ENCODE measurements around the gene PALLD. TPM values are rescaled to one million over a fixed set of nuclear protein-coding genes. Genes with fewer than 3 reads are reported as not detected.

The PALLD gene
- total and polyA plus RNA-seq, 2 of the 8 experiments (the other 6 are each of a cell fraction or from before 2014, with no cell fraction given): 10.5 to 25.0 TPM

GRCh38 chr4:168507178-168507815 lies 10.4 kb downstream of the PALLD start (continued):
- TF ChIP-seq CHD7 (IDR thresholded peaks at IDR 0.05; ENCODE audit: insufficient replicate concordance, low read length) (no peak), ZNF274 (IDR thresholded peaks at IDR 0.05; ENCODE audit: borderline replicate concordance, extremely low read depth, low read length) (no peak), YY1 (IDR thresholded peaks at IDR 0.05; ENCODE audit: low read depth, low read length) (no peak), KDM1A (IDR thresholded peaks at IDR 0.05; ENCODE audit: borderline replicate concordance, low read length) (no peak), CHD2 (IDR thresholded peaks at IDR 0.05; ENCODE audit: low read length) (no peak), EP300 (IDR thresholded peaks at IDR 0.05; ENCODE audit: borderline replicate concordance in 1 of 2, low read depth in 2 of 2, low read length in 2 of 2) (no peak), BRCA1 (IDR thresholded peaks at IDR 0.05; ENCODE audit: low read depth, low read length) (no peak), CHD1 (IDR thresholded peaks at IDR 0.05; ENCODE audit: low read depth, low read length) (no peak)

All from H1 (cell line).